ENCODE data around the gene NCKAP1. TPM values are rescaled to one million over a fixed set of nuclear protein-coding genes. Genes with fewer than 3 reads are reported as not detected.
"Not testable (repeated sequence)": the region's sequence is repeated elsewhere in the genome, so short reads cannot be mapped to it uniquely, and the experiment has no call there.

Gene NCKAP1
- total RNA-seq, 1 donor from 2014 or later, result 111 TPM

GRCh38 chr2:182972548-182972942 is 65.7 kb downstream of the NCKAP1 start:
- Mint-ChIP-seq H3K27me3 (no peaks in the 10 kb centered on the region), H3K4me1 (ENCODE audit: low read depth) (peaks cover 17% of the 10 kb centered on the region), H3K27ac (no peak overlapping the region), H3K9me3 (ENCODE audit: low read depth) (peaks cover 19% of the 10 kb centered on the region), H3K36me3 (ENCODE audit: insufficient read depth) (peaks cover 58% of the 10 kb centered on the region), H3K4me3 (ENCODE audit: low read depth) (no peak overlapping the region)
- TF ChIP-seq, protein P1, sequence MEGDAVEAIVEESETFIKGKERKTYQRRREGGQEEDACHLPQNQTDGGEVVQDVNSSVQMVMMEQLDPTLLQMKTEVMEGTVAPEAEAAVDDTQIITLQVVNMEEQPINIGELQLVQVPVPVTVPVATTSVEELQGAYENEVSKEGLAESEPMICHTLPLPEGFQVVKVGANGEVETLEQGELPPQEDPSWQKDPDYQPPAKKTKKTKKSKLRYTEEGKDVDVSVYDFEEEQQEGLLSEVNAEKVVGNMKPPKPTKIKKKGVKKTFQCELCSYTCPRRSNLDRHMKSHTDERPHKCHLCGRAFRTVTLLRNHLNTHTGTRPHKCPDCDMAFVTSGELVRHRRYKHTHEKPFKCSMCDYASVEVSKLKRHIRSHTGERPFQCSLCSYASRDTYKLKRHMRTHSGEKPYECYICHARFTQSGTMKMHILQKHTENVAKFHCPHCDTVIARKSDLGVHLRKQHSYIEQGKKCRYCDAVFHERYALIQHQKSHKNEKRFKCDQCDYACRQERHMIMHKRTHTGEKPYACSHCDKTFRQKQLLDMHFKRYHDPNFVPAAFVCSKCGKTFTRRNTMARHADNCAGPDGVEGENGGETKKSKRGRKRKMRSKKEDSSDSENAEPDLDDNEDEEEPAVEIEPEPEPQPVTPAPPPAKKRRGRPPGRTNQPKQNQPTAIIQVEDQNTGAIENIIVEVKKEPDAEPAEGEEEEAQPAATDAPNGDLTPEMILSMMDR (IDR thresholded peaks at IDR 0.05; ENCODE audit: unreplicated experiment), result no peak
- no peak for DNase-seq (ENCODE audit: low spot score, unreplicated experiment)

GRCh38 chr2:182971820-182972547 is 66.3 kb downstream of the NCKAP1 start:
- peaks cover 59% of the 10 kb centered on the region for H3K36me3 Mint-ChIP-seq (ENCODE audit: insufficient read depth)
- H3K9me3 Mint-ChIP-seq (ENCODE audit: low read depth), result peaks cover 19% of the 10 kb centered on the region
- no peak for DNase-seq (ENCODE audit: low spot score, unreplicated experiment)
- H3K4me3 Mint-ChIP-seq (ENCODE audit: low read depth), result no peak overlapping the region
- no peaks in the 10 kb centered on the region for H3K27me3 Mint-ChIP-seq
- TF ChIP-seq, protein P1 (IDR thresholded peaks at IDR 0.05; ENCODE audit: unreplicated experiment), result no peak
- H3K4me1 Mint-ChIP-seq (ENCODE audit: low read depth), result peaks cover 17% of the 10 kb centered on the region
- no peak overlapping the region for H3K27ac Mint-ChIP-seq

DNA sequence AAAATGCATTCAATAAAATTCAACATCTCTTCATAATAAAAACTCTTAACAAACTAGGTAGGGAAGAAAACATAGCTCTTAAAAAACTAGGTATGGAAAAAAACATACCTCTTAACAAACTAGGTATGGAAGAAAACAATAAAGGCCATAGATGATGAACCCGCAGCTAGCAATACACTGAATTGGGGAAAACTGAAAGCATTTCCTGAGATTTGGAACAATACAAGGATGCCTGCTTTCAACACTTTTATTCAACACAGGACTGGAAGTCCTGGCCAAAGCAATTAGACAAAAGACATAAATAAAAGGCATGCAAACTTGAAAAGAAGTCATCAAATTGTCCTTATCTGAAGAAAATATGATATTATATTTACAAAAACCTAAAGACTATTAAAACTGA is 67.8 kb downstream of the NCKAP1 start:
- DNase-seq (ENCODE audit: low spot score, unreplicated experiment), result no peak
- Mint-ChIP-seq H3K9me3 (ENCODE audit: low read depth) (peaks cover 19% of the 10 kb centered on the region), H3K4me1 (ENCODE audit: low read depth) (peaks cover 17% of the 10 kb centered on the region), H3K27ac (no peak overlapping the region), H3K27me3 (no peaks in the 10 kb centered on the region), H3K36me3 (ENCODE audit: insufficient read depth) (peaks cover 67% of the 10 kb centered on the region), H3K4me3 (ENCODE audit: low read depth) (no peak overlapping the region)
- TF ChIP-seq, protein P1 (IDR thresholded peaks at IDR 0.05; ENCODE audit: unreplicated experiment), result no peak

- no peak for DNase-seq (ENCODE audit: low spot score, unreplicated experiment)
- Mint-ChIP-seq H3K27ac (peak overlapping the region; percentile 46), H3K9me3 (ENCODE audit: low read depth) (peaks cover 19% of the 10 kb centered on the region), H3K4me3 (ENCODE audit: low read depth) (no peak overlapping the region), H3K4me1 (ENCODE audit: low read depth) (peaks cover 14% of the 10 kb centered on the region), H3K36me3 (ENCODE audit: insufficient read depth) (peaks cover 59% of the 10 kb centered on the region), H3K27me3 (no peaks in the 10 kb centered on the region)
- TF ChIP-seq, protein P1 (IDR thresholded peaks at IDR 0.05; ENCODE audit: unreplicated experiment), result no peak
These were observed 69.8 kb downstream of the NCKAP1 start for GRCh38 chr2:182968493-182968892.

DNA sequence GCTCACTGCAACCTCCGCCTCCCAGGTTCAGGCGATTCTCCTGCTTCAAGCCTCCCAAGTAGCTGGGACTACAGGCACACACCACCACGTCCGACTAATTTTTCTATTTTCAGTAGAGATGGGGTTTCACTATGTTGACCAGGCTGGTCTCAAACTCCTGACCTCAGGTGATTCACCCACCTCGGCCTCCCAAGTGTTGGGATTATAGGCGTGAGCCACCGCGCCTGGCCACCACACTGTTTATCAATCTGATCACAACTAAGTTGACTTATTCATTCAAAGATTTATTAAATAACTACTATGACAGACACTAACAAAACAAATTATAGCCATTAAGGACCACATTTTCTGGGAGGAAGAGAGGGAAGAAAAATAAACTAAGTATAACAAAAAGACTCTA is 71.9 kb downstream of the NCKAP1 start:
- H3K27ac Mint-ChIP-seq; H3K9me3 Mint-ChIP-seq (ENCODE audit: low read depth); H3K27me3 Mint-ChIP-seq; DNase-seq (ENCODE audit: low spot score, unreplicated experiment); H3K4me3 Mint-ChIP-seq (ENCODE audit: low read depth): not testable (repeated sequence)
- Mint-ChIP-seq H3K36me3 (ENCODE audit: insufficient read depth) (peaks cover 56% of the 10 kb centered on the region), H3K4me1 (ENCODE audit: low read depth) (peaks cover 14% of the 10 kb centered on the region)

GRCh38 chr2:182962641-182963040 is 75.6 kb downstream of the NCKAP1 start:
- Mint-ChIP-seq H3K36me3 (ENCODE audit: insufficient read depth) (peaks cover 51% of the 10 kb centered on the region), H3K27me3 (no peaks in the 10 kb centered on the region)

DNA sequence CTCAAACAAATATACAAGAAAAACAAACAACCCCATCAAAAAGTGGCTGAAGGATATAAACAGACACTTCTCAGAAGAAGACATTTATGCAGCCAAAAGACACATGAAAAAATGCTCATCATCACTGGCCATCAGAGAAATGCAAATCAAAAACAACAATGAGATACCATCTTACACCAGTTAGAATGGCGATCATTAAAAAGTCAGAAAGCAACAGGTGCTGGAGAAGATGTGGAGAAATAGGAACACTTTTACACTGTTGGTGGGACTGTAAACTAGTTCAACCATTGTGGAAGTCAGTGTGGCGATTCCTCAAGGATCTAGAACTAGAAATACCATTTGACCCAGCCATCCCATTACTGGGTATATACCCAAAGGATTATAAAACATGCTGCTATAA is 77.4 kb downstream of the NCKAP1 start:
- H3K27me3 Mint-ChIP-seq; H3K27ac Mint-ChIP-seq; H3K4me3 Mint-ChIP-seq (ENCODE audit: low read depth); DNase-seq (ENCODE audit: low spot score, unreplicated experiment); H3K4me1 Mint-ChIP-seq (ENCODE audit: low read depth); H3K9me3 Mint-ChIP-seq (ENCODE audit: low read depth): not testable (repeated sequence)
- peaks cover 46% of the 10 kb centered on the region for H3K36me3 Mint-ChIP-seq (ENCODE audit: insufficient read depth)

More at GRCh38 chr2:182962641-182963040, 75.6 kb downstream of the NCKAP1 start:
- Mint-ChIP-seq H3K4me3 (ENCODE audit: low read depth) (no peak overlapping the region), H3K9me3 (ENCODE audit: low read depth) (peaks cover 8% of the 10 kb centered on the region), H3K4me1 (ENCODE audit: low read depth) (no peaks in the 10 kb centered on the region), H3K27ac (no peak overlapping the region)
- no peak for DNase-seq (ENCODE audit: low spot score, unreplicated experiment)
- TF ChIP-seq, protein P1 (IDR thresholded peaks at IDR 0.05; ENCODE audit: unreplicated experiment), result no peak

Measured in progenitor cell of endocrine pancreas (in vitro differentiated cells).